ENCODE data around the gene GALNT11.
"Not testable (repeated sequence)": the region's sequence is repeated elsewhere in the genome, so short reads cannot be mapped to it uniquely, and the experiment has no call there.

The GALNT11 gene

DNA sequence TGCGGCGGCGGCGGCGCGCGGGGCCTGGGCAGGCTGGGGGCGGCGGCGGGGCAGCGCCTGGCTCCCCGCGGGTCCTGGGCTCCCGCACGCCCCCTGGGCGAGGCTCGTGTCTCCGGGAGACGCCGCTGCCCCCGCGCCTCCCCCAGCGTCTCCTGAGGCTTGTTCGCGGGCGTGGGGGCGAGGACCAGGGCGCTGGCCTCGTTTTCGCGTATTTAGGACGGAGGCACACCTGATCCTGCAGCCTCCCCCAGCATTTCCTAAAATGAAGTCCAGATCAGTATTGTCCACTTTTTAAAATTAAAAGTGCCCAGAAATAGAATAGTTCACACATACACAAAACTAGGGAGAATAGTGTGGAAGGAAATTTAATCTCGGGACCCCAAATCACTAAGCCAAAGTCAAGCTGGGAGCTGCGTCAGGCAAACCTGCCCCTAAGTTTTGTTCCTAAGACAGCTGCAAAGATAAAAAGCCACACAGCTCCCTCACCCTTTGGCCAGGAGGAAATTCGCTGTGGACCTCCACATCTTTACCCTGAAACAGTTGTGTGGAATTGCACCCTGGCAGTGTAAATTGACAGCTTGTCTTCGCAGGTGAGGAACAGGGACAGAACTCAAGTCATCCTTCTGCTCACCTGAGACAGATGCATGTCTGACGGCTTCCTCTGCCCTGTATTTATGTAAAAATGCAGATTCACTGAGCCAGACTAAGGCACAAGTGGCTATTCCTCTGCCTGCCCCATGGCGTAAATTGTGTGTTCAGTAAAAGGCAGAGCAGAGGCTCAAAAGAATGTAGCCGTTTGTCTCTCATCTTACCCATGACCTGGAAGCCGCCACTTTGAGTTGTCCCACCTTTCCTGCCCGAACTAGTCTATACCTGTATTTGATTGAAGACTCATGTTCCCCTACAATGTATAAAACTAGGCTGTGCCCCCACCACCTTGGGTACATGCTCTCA, 740 bp downstream of the GALNT11 start:
- no peak for DNase-seq (ENCODE audit: low read depth)
- H3K4me3 ChIP-seq (ENCODE audit: control insufficient read depth, low read depth, low read length), result peak overlapping the region; percentile 68
- TF ChIP-seq, protein P1, sequence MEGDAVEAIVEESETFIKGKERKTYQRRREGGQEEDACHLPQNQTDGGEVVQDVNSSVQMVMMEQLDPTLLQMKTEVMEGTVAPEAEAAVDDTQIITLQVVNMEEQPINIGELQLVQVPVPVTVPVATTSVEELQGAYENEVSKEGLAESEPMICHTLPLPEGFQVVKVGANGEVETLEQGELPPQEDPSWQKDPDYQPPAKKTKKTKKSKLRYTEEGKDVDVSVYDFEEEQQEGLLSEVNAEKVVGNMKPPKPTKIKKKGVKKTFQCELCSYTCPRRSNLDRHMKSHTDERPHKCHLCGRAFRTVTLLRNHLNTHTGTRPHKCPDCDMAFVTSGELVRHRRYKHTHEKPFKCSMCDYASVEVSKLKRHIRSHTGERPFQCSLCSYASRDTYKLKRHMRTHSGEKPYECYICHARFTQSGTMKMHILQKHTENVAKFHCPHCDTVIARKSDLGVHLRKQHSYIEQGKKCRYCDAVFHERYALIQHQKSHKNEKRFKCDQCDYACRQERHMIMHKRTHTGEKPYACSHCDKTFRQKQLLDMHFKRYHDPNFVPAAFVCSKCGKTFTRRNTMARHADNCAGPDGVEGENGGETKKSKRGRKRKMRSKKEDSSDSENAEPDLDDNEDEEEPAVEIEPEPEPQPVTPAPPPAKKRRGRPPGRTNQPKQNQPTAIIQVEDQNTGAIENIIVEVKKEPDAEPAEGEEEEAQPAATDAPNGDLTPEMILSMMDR (conservative IDR thresholded peaks at IDR 0.05; ENCODE audit: control insufficient read depth, insufficient read depth, low read depth, low read length), result no peak

DNA sequence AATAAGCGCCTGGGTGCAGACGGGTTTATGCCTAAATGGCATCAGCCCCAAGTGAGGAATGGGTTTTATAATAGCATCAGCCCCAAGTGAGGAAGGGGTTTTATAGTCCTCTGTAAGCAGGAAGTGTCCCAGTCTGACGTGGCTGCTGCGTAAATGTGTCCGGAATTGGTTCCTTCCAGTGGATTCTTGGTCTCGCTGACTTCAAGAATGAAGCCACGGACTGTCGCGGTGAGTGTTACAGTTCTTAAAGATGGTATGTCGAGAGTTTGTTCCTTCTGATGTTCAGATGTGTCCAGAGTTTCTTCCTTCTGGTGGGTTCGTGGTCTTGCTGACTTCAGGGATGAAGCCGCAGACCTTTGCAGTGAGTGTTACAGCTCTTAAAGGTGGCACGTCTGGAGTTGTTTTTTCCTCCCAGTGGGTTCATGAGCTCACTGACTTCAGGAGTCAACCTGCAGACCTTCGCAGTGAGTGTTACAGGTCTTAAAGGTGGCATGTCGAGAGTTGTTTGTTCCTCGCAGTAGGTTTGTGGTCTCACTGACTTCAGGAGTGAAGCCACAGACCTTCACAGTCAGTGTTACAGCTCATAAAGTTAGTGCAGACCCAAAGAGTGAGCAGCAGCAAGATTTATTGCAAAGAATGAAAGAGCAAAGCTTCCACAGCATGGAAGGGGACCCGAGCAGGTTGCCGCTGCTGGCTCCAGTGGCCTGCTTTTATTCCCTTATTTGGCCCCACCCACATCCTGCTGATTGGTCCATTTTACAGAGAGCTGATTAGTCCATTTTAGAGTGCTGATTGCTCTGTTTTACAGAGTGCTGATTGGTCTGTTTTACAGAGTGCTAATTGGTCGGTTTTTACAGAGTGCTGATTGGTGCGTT, 2.3 kb downstream of the GALNT11 start:
- not testable (repeated sequence) for DNase-seq (ENCODE audit: low read depth); H3K4me3 ChIP-seq (ENCODE audit: control insufficient read depth, low read depth, low read length)

GRCh38 chr7:152030059-152030458, 4.6 kb downstream of the GALNT11 start:
- H3K4me3 ChIP-seq (ENCODE audit: control insufficient read depth, low read depth, low read length), result not testable (repeated sequence)
- DNase-seq (ENCODE audit: low read depth), result peak; percentile 68
- TF ChIP-seq, protein P1 (conservative IDR thresholded peaks at IDR 0.05; ENCODE audit: control insufficient read depth, insufficient read depth, low read depth, low read length), result peak; percentile 56

- not testable (repeated sequence) for H3K4me3 ChIP-seq (ENCODE audit: control insufficient read depth, low read depth, low read length); DNase-seq (ENCODE audit: low read depth)
Observed at GRCh38 chr7:152030639-152031038, 5.2 kb downstream of the GALNT11 start.

DNA sequence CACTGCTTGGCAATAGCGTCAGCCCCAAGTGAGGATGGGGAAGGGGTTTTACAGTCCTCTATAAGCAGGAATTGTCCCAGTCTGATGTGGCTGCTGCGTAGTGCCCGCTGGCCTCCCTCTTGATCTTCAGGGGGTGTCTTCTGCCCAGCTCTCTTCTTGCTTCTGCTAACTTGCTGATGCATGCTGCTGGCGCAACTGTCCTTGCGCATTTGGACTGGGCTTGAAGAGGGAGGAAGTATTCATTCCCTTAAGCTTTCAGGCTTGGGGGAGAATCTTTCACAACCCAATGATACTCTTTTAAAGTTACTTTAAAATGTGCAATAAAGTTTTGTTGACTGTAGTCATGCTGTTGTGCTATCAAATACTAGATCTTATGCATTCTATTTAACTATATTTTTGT, 10.3 kb downstream of the GALNT11 start:
- TF ChIP-seq, protein P1 (conservative IDR thresholded peaks at IDR 0.05; ENCODE audit: control insufficient read depth, insufficient read depth, low read depth, low read length), result no peak
- DNase-seq (ENCODE audit: low read depth), result no peak
- H3K4me3 ChIP-seq (ENCODE audit: control insufficient read depth, low read depth, low read length), result no peak overlapping the region

DNA sequence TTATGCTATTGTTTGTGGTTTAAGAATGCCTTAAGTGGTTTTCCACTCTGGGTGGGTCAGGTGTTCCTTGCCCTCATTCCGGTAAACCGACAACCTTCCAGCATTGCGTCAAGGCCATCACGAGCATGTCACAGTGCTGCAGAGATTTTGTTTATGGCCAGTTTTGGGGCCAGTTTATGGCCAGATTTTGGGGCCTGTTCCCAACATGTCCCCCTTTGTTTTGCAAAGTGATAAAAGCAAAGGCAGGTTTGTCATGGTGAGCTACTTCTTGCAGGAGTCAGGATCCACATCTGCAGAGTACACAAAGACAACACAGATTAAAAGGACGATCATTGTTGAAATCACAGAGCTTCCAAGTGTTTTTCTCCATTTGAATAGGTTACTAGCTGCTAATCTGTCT, 12.9 kb downstream of the GALNT11 start:
- DNase-seq (ENCODE audit: low read depth), result not testable (repeated sequence)

DNA sequence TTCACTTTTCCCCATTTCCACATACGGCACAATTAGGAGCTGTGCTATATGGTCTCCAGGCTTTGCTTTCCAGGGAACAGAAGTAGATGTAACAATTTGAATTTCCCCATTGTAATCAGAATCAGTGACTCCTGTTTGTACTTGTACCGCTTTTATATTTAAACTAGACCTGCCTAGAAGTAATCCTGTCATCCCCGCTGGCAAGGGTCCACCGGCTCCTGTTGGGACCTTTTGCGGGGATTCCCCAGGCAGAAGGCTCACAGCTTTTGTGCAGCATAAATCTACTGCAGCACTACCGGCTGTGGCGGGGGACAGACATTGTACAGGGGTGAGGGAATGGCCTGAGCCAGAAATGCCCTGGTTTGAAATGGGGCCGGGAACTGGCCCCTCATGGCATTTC, 17.6 kb downstream of the GALNT11 start:
- not testable (repeated sequence) for H3K4me3 ChIP-seq (ENCODE audit: control insufficient read depth, low read depth, low read length); DNase-seq (ENCODE audit: low read depth)

More for the DNA sequence above, 12.9 kb downstream of the GALNT11 start:
- not testable (repeated sequence) for H3K4me3 ChIP-seq (ENCODE audit: control insufficient read depth, low read depth, low read length)

DNA sequence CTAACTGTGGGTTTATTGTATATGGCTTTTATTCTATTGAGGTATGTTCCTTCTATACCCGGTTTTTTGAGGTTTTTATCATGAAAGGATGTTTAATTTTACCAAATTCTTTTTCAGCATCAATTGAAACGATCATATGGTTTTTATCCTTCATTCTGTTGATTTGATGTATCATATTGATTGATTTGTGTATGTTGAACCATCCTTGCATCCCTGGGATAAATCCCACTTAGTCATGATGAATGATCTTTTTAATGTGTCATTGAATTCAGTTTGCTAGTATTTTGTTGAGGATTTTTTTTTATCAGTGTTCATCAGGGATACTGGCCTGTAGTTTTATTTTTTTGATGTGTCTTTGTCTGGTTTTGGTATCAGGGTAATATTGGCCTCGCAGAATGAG, 19.4 kb downstream of the GALNT11 start:
- DNase-seq (ENCODE audit: low read depth); H3K4me3 ChIP-seq (ENCODE audit: control insufficient read depth, low read depth, low read length): not testable (repeated sequence)

- TF ChIP-seq, protein P1 (conservative IDR thresholded peaks at IDR 0.05; ENCODE audit: control insufficient read depth, insufficient read depth, low read depth, low read length), result no peak
Observed at GRCh38 chr7:152046531-152046930, 21.1 kb downstream of the GALNT11 start.

More at GRCh38 chr7:152046531-152046930, 21.1 kb downstream of the GALNT11 start:
- H3K4me3 ChIP-seq (ENCODE audit: control insufficient read depth, low read depth, low read length), result no peak overlapping the region
- DNase-seq (ENCODE audit: low read depth), result no peak

Data from fibroblast of mammary gland (primary cell).